B cell (primary cell): ENCODE data around the gene IRF7. TPM values are rescaled to one million over a fixed set of nuclear protein-coding genes. Genes with fewer than 3 reads are reported as not detected.

ENCODE experiments used
- ATAC-seq: fragments of 200-7000 bp; cut with Tn5 transposase; one replicate; pipeline ENCODE4 v1.10.0; 2021; ENCODE audit warnings: low read depth, mild to moderate bottlenecking, moderate number of reproducible peaks, moderate library complexity
- CTCF ChIA-PET: fragments of 350-600 bp; sonication (Branson Sonifier 250); formaldehyde crosslinking; loops from one replicate; lab custom pipeline; 2021; ENCODE audit warnings: antibody characterized with exemption, inconsistent platforms; lab: Charles Lee
- POLR2A ChIA-PET: fragments of 350-600 bp; sonication (Branson Sonifier 250); formaldehyde crosslinking; loops from one replicate; lab custom pipeline; 2021; ENCODE audit warnings: antibody characterized with exemption; lab: Charles Lee
- DNase-seq: peaks from one replicate; pipeline ENCODE4 v3.0.0; 2013
- H2AFZ ChIP-seq: 2 replicates; pipeline ENCODE4 v1.6.1; 2012; ENCODE audit warnings: mild to moderate bottlenecking, low read depth, low read length; ENCODE audit not compliant: insufficient read depth, poor library complexity, severe bottlenecking
- H3K27ac ChIP-seq, 2 donors: 1 replicate in 1 of 2; 2 replicates in 1 of 2; pipeline ENCODE4 v1.5.1; 2012 to 2013; ENCODE audit warnings: low read length in 2 of 2, mild to moderate bottlenecking in 2 of 2, moderate library complexity in 1 of 2
- H3K27me3 ChIP-seq, 4 experiments: fragments of 200-600 bp in 1 of 4; sonication (generic) in 1 of 4; replicated peaks in 1 of 4; 1 replicate in 2 of 4; 2 replicates in 2 of 4; pipeline versions ENCODE4 v1.6.1 to v1.7.0; 2013 to 2016; ENCODE audit warnings: low read length in 3 of 4, mild to moderate bottlenecking in 2 of 4, mixed read lengths in 1 of 4, moderate library complexity in 1 of 4; ENCODE audit not compliant: insufficient read depth in 4 of 4, control insufficient read depth in 3 of 4; ENCODE audit errors: control extremely low read depth in 1 of 4
- H3K36me3 ChIP-seq, 2 experiments: replicated peaks in 1 of 2; 1 replicate in 1 of 2; 2 replicates in 1 of 2; pipeline versions ENCODE4 v1.6.1 to v1.7.1; 2013; ENCODE audit warnings: low read length in 1 of 2; ENCODE audit not compliant: insufficient read depth in 2 of 2, control insufficient read depth in 1 of 2; ENCODE audit errors: control extremely low read depth in 1 of 2, extremely low read depth in 1 of 2
- H3K4me1 ChIP-seq, 2 donors: fragments of 200-600 bp in 1 of 2; sonication (generic) in 1 of 2; 1 replicate in 1 of 2; 2 replicates in 1 of 2; pipeline versions ENCODE4 v1.5.1 to v1.6.1; 2013 to 2017; ENCODE audit warnings: low read length in 2 of 2; ENCODE audit not compliant: control insufficient read depth in 2 of 2, insufficient read depth in 2 of 2
- H3K4me2 ChIP-seq: replicated peaks from 2 replicates; pipeline ENCODE3; 2012; ENCODE audit warnings: mild to moderate bottlenecking, low read depth, low read length; ENCODE audit not compliant: poor library complexity, severe bottlenecking
- H3K4me3 ChIP-seq, 5 experiments: fragments of 200-600 bp in 1 of 5; sonication (generic) in 1 of 5; 1 replicate in 3 of 5; 2 replicates in 2 of 5; pipeline versions ENCODE4 v1.5.1 to v1.7.0; 2011 to 2016; ENCODE audit warnings: low read length in 4 of 5, mild to moderate bottlenecking in 4 of 5, low read depth in 2 of 5, control low read depth in 1 of 5, moderate library complexity in 1 of 5; ENCODE audit not compliant: insufficient read depth in 1 of 5; ENCODE audit errors: control extremely low read depth in 1 of 5, extremely low read depth in 1 of 5
- H3K79me2 ChIP-seq: fragments of 200-600 bp; sonication (generic); one replicate; pipeline ENCODE4 v1.6.0; 2016; ENCODE audit warnings: low read length; ENCODE audit not compliant: control insufficient read depth, insufficient read depth
- H3K9ac ChIP-seq: fragments of 200-600 bp; sonication (generic); 2 replicates; pipeline ENCODE4 v1.6.1; 2017; ENCODE audit warnings: mild to moderate bottlenecking, low read length, moderate library complexity
- H3K9me3 ChIP-seq, 3 donors: one replicate each; pipeline versions ENCODE4 v1.6.1 to v1.7.1; 2013; ENCODE audit warnings: low read length in 2 of 3; ENCODE audit not compliant: control insufficient read depth in 2 of 3, insufficient read depth in 1 of 3; ENCODE audit errors: control extremely low read depth in 1 of 3
- H4K20me1 ChIP-seq: 2 replicates; pipeline ENCODE4 v1.6.0; 2012; ENCODE audit warnings: mild to moderate bottlenecking, low read length; ENCODE audit not compliant: insufficient read depth, control insufficient read depth, poor library complexity, severe bottlenecking
- H3K27ac Mint-ChIP-seq: one replicate; pipeline ENCODE4 v1.8.0; 2021; ENCODE audit warnings: mixed read lengths
- H3K27me3 Mint-ChIP-seq: one replicate; pipeline ENCODE4 v1.8.0; 2021; ENCODE audit warnings: mixed read lengths
- H3K4me1 Mint-ChIP-seq: one replicate; pipeline ENCODE4 v1.8.0; 2021; ENCODE audit warnings: mixed read lengths
- H3K4me3 Mint-ChIP-seq: one replicate; pipeline ENCODE4 v1.8.0; 2021; ENCODE audit warnings: mixed read lengths
- H3K9me3 Mint-ChIP-seq: one replicate; pipeline ENCODE4 v1.8.0; 2022; ENCODE audit warnings: mixed read lengths; ENCODE audit not compliant: insufficient read depth
- EZH2 ChIP-seq: IDR thresholded peaks from 2 replicates; pipeline ENCODE4 v1.6.1; 2012; ENCODE audit warnings: borderline replicate concordance, low read depth, mild to moderate bottlenecking, moderate library complexity, low read length; ENCODE audit not compliant: insufficient read depth, poor library complexity, severe bottlenecking
- WGBS: methylation state at CpG from one replicate; pipeline ENCODE4 v1.1.5; 2013; ENCODE audit warnings: missing lambda C conversion rate; ENCODE audit not compliant: insufficient coverage; 5-methylcytosine and 5-hydroxymethylcytosine counted together
- intact Hi-C: fragments of 100-400 bp; cut with micrococcal nuclease; formaldehyde crosslinking; loops from one replicate; pipeline ENCODE4 v1.10.0; 2022
- polyA plus RNA-seq: library from polyadenylated mRNA; depleted of rRNA; stranded (reverse); fragments of >200 nt; gene quantifications from 2 replicates; pipeline ENCODE4 v1.2.3, GENCODE V29; 2012
- total RNA-seq, 2 donors: library from RNA; stranded (reverse); fragments of 120-200 nt in 1 of 2; gene quantifications; 1 replicate in 1 of 2; 2 replicates in 1 of 2; pipeline versions ENCODE4 v1.2.3 to v1.2.4, GENCODE V29; 2013 to 2022
- TF ChIP-seq, protein P1 (sequence below): fragments of 200-600 bp; IDR thresholded peaks from one replicate; pipeline ENCODE4 v1.8.0; 2022; ENCODE audit warnings: antibody characterized with exemption, mild to moderate bottlenecking

The IRF7 gene
- total and polyA plus RNA-seq, 2 donors (not counting 1 experiment from before 2014, with no cell fraction given): 136 to 184 TPM

- Mint-ChIP-seq H3K4me1 (peaks cover 12% of the 10 kb centered on the region), H3K4me3 (no peak overlapping the region), H3K27ac (no peak overlapping the region), H3K9me3 (no peaks in the 10 kb centered on the region), H3K27me3 (no peaks in the 10 kb centered on the region)
- peaks cover 73% of the 10 kb centered on the region for H4K20me1 ChIP-seq
- no peak overlapping the region for H2AFZ ChIP-seq
- ATAC-seq (no peak), DNase-seq (no peak)
- ChIA-PET POLR2A (no interaction called here), CTCF (interaction anchor here (1.5 kb wide), 1 partner anchor 57 kb away, joined by 5 read pairs; no protein-coding TSS in a partner anchor)
- H3K4me1 ChIP-seq: peaks cover 12 to 27% of the 10 kb centered on the region in 2 donors
- peaks cover 6% of the 10 kb centered on the region for H3K79me2 ChIP-seq
- no peak overlapping the region for H3K4me3 ChIP-seq
- H3K27ac ChIP-seq: no peak overlapping the region
- intact Hi-C loops: loop anchor here (10.0 kb wide), 1 partner anchor 114 kb away; no protein-coding TSS in a partner anchor
- WGBS: 93% methylated on average over 41 of the region's 49 CpGs
- no peaks in the 10 kb centered on the region for H3K9me3 ChIP-seq
- no peak overlapping the region for H3K9ac ChIP-seq
- H3K4me2 ChIP-seq: no peak overlapping the region
- TF ChIP-seq, protein P1, sequence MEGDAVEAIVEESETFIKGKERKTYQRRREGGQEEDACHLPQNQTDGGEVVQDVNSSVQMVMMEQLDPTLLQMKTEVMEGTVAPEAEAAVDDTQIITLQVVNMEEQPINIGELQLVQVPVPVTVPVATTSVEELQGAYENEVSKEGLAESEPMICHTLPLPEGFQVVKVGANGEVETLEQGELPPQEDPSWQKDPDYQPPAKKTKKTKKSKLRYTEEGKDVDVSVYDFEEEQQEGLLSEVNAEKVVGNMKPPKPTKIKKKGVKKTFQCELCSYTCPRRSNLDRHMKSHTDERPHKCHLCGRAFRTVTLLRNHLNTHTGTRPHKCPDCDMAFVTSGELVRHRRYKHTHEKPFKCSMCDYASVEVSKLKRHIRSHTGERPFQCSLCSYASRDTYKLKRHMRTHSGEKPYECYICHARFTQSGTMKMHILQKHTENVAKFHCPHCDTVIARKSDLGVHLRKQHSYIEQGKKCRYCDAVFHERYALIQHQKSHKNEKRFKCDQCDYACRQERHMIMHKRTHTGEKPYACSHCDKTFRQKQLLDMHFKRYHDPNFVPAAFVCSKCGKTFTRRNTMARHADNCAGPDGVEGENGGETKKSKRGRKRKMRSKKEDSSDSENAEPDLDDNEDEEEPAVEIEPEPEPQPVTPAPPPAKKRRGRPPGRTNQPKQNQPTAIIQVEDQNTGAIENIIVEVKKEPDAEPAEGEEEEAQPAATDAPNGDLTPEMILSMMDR: no peak
- TF ChIP-seq EZH2: no peak
- peaks cover 0 to 72% of the 10 kb centered on the region in 2 experiments for H3K36me3 ChIP-seq
- H3K27me3 ChIP-seq: no peaks in the 10 kb centered on the region
These were observed 4.5 kb downstream of the IRF7 start for GRCh38 chr11:611001-611996.
